Fibroblast of pulmonary artery (primary cell): Measurements from ENCODE around the gene COPS2.
A peak's percentile ranks its signal among the peaks of the same experiment; 100 is the strongest.

ENCODE experiments used
- DNase-seq: peaks from one replicate; pipeline ENCODE4 v3.0.0-alpha.2; 2010; ENCODE audit warnings: low read depth
- H3K4me3 ChIP-seq: replicated peaks from 2 replicates; pipeline ENCODE4 v1.5.1; 2011; ENCODE audit warnings: low read depth, mild to moderate bottlenecking, control low read depth, low read length, moderate library complexity
- CTCF ChIP-seq: IDR thresholded peaks from 2 replicates; pipeline ENCODE4 v1.5.1; 2011; ENCODE audit warnings: mild to moderate bottlenecking, control low read depth, low read length, inconsistent platforms; ENCODE audit errors: missing control alignments

COPS2 gene

DNA sequence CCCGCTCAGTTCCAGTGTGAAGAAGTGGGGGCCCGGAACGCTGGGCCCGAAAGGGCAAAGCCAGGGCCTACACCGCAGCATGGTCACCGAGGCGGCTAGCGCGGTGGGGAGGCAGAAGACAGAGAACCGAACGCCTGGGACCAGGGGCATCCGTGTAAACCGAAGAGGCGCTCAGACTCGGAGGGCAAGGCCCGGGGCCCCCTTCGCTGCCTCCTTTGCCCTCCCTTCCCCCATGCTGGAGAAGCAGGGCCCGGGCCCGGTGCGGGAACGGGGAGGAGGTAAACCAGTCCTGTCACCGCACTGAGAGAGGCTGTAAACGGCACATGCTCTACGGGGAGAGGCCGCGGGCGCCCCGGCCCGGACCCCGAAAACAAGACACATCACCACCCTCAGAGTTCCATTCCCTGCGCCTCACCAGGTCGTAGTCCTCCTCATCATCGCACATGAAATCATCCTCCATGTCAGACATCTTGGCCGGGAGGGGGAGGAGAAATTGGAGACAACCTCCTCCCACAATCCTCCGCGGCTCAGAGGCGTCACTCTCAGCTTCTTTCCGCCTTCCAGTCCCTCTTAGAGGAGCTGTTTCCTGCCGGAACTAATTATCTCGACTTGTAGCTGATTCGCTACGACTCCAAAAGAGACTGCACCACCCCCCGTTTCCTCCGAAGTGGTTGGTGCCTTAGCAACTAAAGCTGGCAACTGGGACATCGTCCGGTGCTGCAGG is at the start of gene COPS2:
TSS of gene COPS2 (minus strand) at position 490 of the 724 bp plus-strand sequence. CDS start at position 469, 21 bp downstream.
- H3K4me3 ChIP-seq = peak within 1 kb of the TSS; percentile 100
- peak; percentile 99 for DNase-seq
- TF ChIP-seq CTCF = no peak

- no peak for DNase-seq
- no peak for TF ChIP-seq CTCF
- H3K4me3 ChIP-seq = no peak overlapping the region
Measured at GRCh38 chr15:49200347-49200746, 44.9 kb upstream of the COPS2 start.

DNA sequence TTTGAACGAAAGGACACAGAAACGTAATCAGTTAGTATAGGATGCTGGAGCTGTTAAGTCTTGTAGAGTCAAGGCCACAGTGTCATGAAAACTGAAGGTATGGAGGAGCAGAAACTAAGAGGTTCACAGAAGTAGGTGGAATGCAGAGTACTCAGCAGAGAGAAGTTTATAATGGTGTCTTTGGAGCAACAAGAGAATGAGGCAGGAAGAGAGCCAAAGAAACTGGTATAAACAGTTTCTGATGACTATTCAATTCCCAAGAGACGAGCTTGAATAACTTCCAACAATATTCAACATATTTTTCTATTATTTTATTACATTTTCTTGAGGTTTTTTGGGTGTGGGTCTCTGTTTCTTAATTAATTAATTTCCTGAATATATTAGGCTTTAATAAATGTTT is 44.3 kb upstream of the COPS2 start:
- no peak overlapping the region for H3K4me3 ChIP-seq
- TF ChIP-seq CTCF = no peak
- peak; percentile 17 for DNase-seq

GRCh38 chr15:49196856-49197255 is 41.5 kb upstream of the COPS2 start:
- H3K4me3 ChIP-seq = no peak overlapping the region
- TF ChIP-seq CTCF = no peak
- no peak for DNase-seq

DNA sequence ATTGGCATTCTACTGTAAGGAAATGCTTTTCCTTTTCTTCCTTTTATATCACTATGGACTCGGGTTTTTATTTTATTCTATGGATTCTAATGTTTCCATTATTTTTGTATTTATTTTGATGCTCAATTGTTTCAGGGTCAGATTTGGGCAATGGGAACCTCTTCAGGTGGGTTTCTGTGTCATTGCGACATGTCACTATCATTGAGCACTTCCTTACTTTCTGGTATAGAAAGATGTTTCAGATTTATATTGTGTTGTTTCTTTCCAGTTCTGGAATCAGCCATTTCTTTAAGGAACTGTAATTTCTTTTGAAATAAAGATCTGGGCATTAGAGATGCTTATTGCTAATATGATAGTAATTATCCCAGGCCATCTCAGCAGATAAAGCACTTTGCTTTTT is 36.5 kb upstream of the COPS2 start:
- no peak for DNase-seq
- no peak overlapping the region for H3K4me3 ChIP-seq
- TF ChIP-seq CTCF = no peak

GRCh38 chr15:49190586-49190985 is 35.2 kb upstream of the COPS2 start:
- no peak for TF ChIP-seq CTCF
- no peak for DNase-seq

GRCh38 chr15:49189631-49190030 is 34.2 kb upstream of the COPS2 start:
- no peak overlapping the region for H3K4me3 ChIP-seq
- DNase-seq = no peak
- no peak for TF ChIP-seq CTCF

More at GRCh38 chr15:49190586-49190985, 35.2 kb upstream of the COPS2 start:
- no peak overlapping the region for H3K4me3 ChIP-seq
